ENCODE data around the gene SOD3. TPM values are rescaled to one million over a fixed set of nuclear protein-coding genes. Genes with fewer than 3 reads are reported as not detected.

The SOD3 gene
- total RNA-seq, 1 experiment from 2014 or later, result 0.07 TPM

DNA sequence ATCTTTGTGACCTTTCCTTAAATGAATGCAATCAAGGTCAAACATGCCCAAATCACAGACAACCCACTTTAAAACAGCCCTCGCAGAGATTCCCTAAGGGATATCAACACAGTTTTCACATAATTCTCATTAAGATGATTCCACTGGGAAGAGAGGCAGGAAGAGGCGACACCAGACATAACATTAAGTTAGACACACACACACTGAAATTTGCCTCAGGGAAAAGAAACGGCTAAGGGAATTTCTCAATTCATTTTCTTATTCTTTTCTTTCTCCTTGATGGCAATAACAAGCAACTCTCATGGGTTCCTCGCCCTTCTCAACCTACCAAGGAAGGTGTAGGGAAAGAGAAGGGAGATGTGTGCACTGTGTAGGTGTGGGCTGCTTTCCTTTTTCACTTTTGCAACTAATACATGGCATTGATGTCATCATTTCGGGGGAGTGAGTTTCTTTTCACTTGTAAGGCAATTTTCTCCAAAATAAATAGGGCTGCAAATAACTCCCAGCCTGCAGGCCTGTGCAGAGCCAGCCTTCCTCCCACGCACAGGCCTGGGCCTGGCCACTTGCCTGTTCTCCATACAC, 41.4 kb downstream of the SOD3 start:
- no peaks in the 10 kb centered on the region for H3K27me3 ChIP-seq (ENCODE audit: control insufficient read depth, insufficient read depth, low read length)
- H3K4me3 ChIP-seq (ENCODE audit: insufficient read depth, low read depth, low read length), result no peak overlapping the region
- no peak for DNase-seq
- H3K36me3 ChIP-seq (replicated peaks; ENCODE audit: control insufficient read depth, insufficient read depth, low read length), result no peaks in the 10 kb centered on the region

DNA sequence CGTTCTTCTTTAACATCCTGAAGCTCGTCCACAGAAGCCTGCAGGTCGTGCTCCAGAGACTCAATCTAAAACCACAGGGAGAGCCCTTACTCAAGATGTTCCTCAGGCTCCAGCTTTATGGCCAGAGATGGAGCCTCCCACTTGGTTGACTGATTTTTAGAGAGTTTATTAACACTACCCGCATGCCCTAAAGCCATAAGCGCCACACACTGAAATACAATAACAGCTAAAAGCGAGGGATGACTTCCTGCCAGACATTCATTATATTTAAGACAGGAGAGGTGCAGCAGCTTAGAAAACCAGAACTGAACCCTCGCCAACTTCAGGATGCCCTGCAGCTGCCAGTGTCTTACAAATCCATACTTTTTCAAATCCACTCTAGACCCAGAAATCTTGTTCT, 42.0 kb downstream of the SOD3 start:
- H3K4me3 ChIP-seq (ENCODE audit: insufficient read depth, low read depth, low read length), result no peak overlapping the region
- DNase-seq, result no peak
- no peaks in the 10 kb centered on the region for H3K36me3 ChIP-seq (replicated peaks; ENCODE audit: control insufficient read depth, insufficient read depth, low read length)
- H3K27me3 ChIP-seq (ENCODE audit: control insufficient read depth, insufficient read depth, low read length), result no peaks in the 10 kb centered on the region

DNA sequence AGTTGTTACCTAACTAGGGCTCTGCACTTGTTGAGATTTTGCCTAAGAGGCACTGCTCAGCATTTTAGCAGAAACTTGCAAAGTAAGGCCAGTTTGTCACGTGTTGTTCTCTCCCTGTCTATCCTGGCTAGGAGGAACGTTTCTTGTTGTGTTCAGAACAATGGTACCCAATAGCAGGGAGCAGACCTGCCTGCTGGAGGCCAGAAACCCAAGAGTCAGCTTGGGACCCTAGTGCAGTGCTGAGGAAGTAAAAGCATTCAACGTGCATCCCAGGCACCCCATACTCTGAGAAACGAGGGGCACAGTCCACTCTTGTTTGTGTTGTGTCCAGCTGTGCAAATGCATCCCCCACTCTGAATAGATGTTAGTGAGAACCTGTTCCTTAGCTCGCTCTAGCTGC, 42.4 kb downstream of the SOD3 start:
- Histone ChIP-seq H3K4me3 (ENCODE audit: insufficient read depth, low read depth, low read length) (no peak overlapping the region), H3K36me3 (replicated peaks; ENCODE audit: control insufficient read depth, insufficient read depth, low read length) (no peaks in the 10 kb centered on the region), H3K27me3 (ENCODE audit: control insufficient read depth, insufficient read depth, low read length) (no peaks in the 10 kb centered on the region)
- no peak for DNase-seq

DNA sequence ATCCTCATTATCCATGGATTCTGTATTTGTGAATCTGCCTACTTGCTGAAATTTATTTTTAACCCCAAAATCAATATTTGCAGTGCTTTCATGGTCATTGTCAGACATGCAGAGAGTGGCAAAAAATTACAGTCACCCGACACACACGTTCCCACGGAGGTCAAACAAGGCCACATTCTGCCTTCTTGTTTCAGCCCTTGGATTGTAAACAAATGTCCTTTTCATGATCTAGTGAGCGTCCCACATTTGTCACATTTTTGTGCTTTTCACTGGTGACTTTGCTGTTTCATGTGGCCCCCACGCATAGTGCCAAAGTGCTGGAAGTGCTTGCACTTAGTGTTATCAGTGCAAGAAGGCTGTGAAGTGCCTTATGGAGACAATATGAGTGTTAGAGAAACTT, 45.0 kb downstream of the SOD3 start:
- DNase-seq, result no peak
- no peaks in the 10 kb centered on the region; the same call in 1 of the 2 replicates for H3K27me3 ChIP-seq (ENCODE audit: control insufficient read depth, insufficient read depth, low read length)
- H3K4me3 ChIP-seq (ENCODE audit: insufficient read depth, low read depth, low read length), result no peak overlapping the region
- H3K36me3 ChIP-seq (replicated peaks; ENCODE audit: control insufficient read depth, insufficient read depth, low read length), result no peaks in the 10 kb centered on the region

DNA sequence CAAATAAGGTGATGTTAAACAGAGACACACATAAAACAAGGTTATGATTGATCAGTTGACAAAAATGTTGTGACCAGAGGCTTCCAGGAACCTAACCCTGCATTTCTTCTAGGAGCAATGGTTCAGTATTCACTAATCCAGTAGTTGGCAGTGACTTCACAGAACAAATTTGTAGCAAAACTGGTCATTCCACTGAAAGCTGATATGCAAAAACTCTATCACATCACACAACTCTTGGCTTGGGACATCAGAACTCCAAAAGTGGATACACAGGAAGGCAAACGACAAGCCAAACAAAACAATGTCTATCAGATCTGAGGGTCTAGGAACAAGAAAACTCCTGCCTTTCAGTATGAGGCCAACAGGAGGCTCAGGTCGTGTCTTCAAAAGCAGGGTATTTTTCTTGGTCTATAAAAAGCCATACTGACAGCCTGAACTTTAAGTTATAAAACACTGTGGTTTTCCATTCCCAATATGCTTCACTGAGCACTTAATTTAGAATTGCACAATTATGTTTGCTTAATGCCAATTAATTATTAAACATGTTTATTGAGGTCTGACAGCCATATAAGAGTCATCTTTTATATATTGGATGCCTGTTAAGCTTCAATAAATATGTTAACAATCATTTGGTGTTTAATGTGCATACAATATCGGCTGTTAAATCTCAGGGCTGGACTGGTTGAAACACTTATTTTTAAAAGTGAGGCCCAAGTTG, 45.6 kb downstream of the SOD3 start:
- Histone ChIP-seq H3K27me3 (ENCODE audit: control insufficient read depth, insufficient read depth, low read length) (no peaks in the 10 kb centered on the region; the same call in 1 of the 2 replicates), H3K4me3 (ENCODE audit: insufficient read depth, low read depth, low read length) (no peak overlapping the region), H3K36me3 (replicated peaks; ENCODE audit: control insufficient read depth, insufficient read depth, low read length) (no peaks in the 10 kb centered on the region)
- DNase-seq, result no peak

DNA sequence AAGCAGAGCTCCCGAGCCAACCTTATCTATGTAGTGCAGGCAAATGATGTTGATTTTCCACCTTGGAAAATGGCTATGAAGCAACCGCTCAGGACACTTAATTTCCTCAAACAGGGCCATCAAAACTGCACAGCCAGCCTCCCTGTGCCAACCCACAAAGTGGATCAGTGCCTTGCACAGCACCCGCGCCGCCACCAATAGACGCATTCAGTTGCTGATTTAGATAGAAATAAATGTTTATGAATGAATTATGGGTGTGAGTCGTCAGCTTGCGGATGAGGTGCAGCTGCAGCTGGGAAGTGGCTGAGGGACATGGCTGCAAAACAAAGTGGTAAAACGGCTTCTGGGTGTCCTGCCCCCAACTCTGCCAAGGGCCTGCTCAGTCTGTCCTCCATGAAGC, 47.0 kb downstream of the SOD3 start:
- no peak for DNase-seq
- Histone ChIP-seq H3K27me3 (ENCODE audit: control insufficient read depth, insufficient read depth, low read length) (no peaks in the 10 kb centered on the region; the same call in 1 of the 2 replicates), H3K36me3 (replicated peaks; ENCODE audit: control insufficient read depth, insufficient read depth, low read length) (no peaks in the 10 kb centered on the region), H3K4me3 (ENCODE audit: insufficient read depth, low read depth, low read length) (no peak overlapping the region)

DNA sequence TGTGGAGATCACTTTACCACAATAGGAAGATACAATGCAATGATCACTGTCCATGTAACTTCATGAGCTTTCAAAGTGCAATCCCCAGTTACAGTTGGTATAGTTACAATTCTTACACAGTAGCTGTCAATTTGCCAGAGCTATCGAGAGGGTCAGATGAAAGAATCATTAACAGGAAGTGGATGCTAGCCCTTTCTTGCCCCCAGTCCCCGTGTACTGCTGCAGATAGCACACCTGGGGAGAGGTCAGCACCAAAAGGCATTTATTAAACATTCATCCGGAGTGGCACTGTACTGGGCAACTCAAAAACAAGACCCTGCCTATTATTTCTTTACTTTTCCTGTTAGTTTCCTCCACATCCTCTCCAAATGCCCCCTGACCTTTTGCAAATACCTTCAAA, 47.7 kb downstream of the SOD3 start:
- DNase-seq, result no peak
- Histone ChIP-seq H3K27me3 (ENCODE audit: control insufficient read depth, insufficient read depth, low read length) (no peaks in the 10 kb centered on the region; the same call in 1 of the 2 replicates), H3K4me3 (ENCODE audit: insufficient read depth, low read depth, low read length) (no peak overlapping the region), H3K36me3 (replicated peaks; ENCODE audit: control insufficient read depth, insufficient read depth, low read length) (no peaks in the 10 kb centered on the region)

DNA sequence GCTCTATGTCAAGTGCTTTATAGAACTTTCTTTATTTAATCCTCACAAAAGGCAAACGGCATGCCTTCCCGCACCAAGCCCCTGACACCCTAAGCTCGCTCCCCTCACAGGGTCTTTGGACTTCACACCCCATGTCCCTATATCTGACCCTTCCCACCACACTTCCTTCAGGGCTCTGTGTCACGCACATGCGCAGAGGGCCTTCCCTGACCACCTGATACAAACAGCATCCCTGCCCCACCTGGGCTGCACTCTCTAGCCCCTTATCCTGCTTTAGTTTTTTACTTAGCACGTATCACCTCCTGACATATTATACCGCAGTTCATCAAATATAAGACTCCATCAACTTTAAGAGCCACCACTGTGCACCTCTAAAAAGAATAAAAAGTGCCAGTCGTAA, 49.8 kb downstream of the SOD3 start:
- no peaks in the 10 kb centered on the region for H3K36me3 ChIP-seq (replicated peaks; ENCODE audit: control insufficient read depth, insufficient read depth, low read length)
- DNase-seq, result no peak

DNA sequence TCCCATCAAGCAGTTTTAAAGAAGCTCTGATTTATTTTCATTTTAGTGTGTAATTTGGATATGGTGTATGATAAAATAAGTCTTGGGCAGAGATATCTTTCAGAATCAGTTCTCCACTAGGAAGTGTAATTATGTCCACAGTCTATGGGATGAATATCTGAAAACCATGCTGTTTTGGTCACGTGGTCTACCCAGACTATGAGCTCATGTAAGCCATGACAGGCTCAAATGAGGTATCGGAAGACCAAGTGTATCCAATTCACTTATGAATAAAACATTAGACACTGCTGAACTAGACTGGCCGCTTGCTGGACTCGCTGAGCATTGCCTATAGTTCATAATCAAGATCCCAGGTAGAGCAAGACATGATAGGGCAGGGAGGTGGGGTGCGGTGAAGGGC, 50.5 kb downstream of the SOD3 start:
- no peaks in the 10 kb centered on the region for H3K36me3 ChIP-seq (replicated peaks; ENCODE audit: control insufficient read depth, insufficient read depth, low read length)
- no peak overlapping the region for H3K4me3 ChIP-seq (ENCODE audit: insufficient read depth, low read depth, low read length)
- DNase-seq, result no peak
- no peaks in the 10 kb centered on the region; the same call in 1 of the 2 replicates for H3K27me3 ChIP-seq (ENCODE audit: control insufficient read depth, insufficient read depth, low read length)

More for the DNA sequence above, 49.8 kb downstream of the SOD3 start:
- Histone ChIP-seq H3K27me3 (ENCODE audit: control insufficient read depth, insufficient read depth, low read length) (no peaks in the 10 kb centered on the region; the same call in 1 of the 2 replicates), H3K4me3 (ENCODE audit: insufficient read depth, low read depth, low read length) (no peak overlapping the region)

DNA sequence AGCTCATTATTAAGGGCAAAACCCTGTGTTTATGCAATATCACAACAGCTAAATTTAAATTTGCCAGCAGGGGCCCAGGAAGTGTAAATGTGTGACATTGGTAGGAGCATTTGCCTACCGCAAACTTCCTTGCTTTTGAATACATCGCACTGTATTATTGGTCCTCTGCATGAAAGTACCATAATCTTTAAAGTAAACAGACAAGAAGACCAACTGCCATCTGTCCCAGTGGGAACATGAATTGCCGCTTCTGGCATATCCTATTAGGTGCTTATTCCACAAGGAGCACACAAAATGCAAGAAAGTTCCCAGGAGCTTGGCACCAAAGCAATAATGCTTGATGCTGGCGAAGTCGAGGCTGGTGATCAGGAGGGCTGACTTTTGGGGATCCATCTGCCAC, 51.3 kb downstream of the SOD3 start:
- DNase-seq, result no peak
- no peak overlapping the region for H3K4me3 ChIP-seq (ENCODE audit: insufficient read depth, low read depth, low read length)
- no peaks in the 10 kb centered on the region; the same call in 1 of the 2 replicates for H3K27me3 ChIP-seq (ENCODE audit: control insufficient read depth, insufficient read depth, low read length)
- no peaks in the 10 kb centered on the region for H3K36me3 ChIP-seq (replicated peaks; ENCODE audit: control insufficient read depth, insufficient read depth, low read length)

DNA sequence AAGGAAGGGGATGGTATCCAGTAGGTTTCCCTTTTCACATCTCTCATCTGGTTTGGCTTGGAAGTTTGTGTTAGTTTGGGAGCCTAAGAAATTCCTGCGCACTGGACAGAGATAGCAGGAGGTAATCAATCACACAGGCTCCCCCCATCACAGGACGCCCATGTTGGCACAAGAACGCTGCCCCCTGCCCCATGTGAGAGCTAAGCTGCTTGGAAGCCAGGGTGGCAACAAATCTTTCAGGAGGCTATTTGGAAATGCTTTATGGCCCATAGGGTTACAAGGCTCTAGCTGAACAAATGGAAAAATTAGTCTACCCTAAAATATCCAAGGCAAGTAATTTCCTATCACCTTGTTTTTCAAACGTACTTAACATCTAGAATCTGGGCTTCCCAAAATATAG, 54.0 kb downstream of the SOD3 start:
- Histone ChIP-seq H3K36me3 (replicated peaks; ENCODE audit: control insufficient read depth, insufficient read depth, low read length) (no peaks in the 10 kb centered on the region), H3K4me3 (ENCODE audit: insufficient read depth, low read depth, low read length) (no peak overlapping the region), H3K27me3 (ENCODE audit: control insufficient read depth, insufficient read depth, low read length) (no peaks in the 10 kb centered on the region; the same call in 1 of the 2 replicates)
- DNase-seq, result no peak

DNA sequence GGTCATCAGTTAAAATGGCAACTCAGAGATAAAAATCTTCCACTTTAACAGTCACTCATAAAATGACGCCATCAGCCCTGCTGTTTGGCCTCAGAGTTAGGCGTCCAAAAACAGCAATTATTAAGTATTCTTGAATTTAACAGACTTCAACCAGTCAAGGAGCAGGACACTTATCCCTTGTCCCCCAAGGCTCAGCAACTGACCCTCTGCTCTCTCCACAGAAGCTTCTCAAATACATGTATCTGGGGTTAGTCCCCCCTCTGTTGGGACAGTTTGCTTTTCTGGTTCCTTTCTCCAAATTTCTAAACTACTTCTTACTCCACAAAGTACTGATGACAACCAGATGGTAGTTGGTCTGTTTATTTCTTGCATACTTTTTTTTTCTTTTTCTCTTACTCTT, 54.4 kb downstream of the SOD3 start:
- Histone ChIP-seq H3K4me3 (ENCODE audit: insufficient read depth, low read depth, low read length) (no peak overlapping the region), H3K36me3 (replicated peaks; ENCODE audit: control insufficient read depth, insufficient read depth, low read length) (no peaks in the 10 kb centered on the region), H3K27me3 (ENCODE audit: control insufficient read depth, insufficient read depth, low read length) (no peaks in the 10 kb centered on the region; the same call in 1 of the 2 replicates)
- no peak for DNase-seq

Other genes with a start within 250 kb of the SOD3 start
- 245 and 292 TPM in 2 replicates for gene DHX15, start 211.0 kb upstream of the SOD3 start, total RNA-seq (2014; rRNA removed; shearing (Covaris generic))
- gene CCDC149, start 117.5 kb downstream of the SOD3 start, total RNA-seq (2014; rRNA removed; shearing (Covaris generic)), result 1.4 and 1.7 TPM in 2 replicates
- gene LGI2, start 235.4 kb downstream of the SOD3 start, total RNA-seq (2014; rRNA removed; shearing (Covaris generic)), result 0.94 and 3.1 TPM in 2 replicates

All from H7 (cell line).